Progenitor cell of endocrine pancreas (in vitro differentiated cells): ENCODE measurements around the gene ZKSCAN3. TPM values are rescaled to one million over a fixed set of nuclear protein-coding genes. Genes with fewer than 3 reads are reported as not detected.
"Not testable (repeated sequence)": the region's sequence is repeated elsewhere in the genome, so short reads cannot be mapped to it uniquely, and the experiment has no call there.

Source experiments
- DNase-seq: peaks from one replicate; pipeline ENCODE4 v3.0.0; 2021; ENCODE audit warnings: low spot score; ENCODE audit not compliant: unreplicated experiment
- H3K27ac Mint-ChIP-seq: 2 replicates; pipeline ENCODE4 v1.8.0; 2021; ENCODE audit warnings: mild to moderate bottlenecking, moderate library complexity, mixed read lengths
- H3K27me3 Mint-ChIP-seq: 2 replicates; pipeline ENCODE4 v1.8.0; 2021; ENCODE audit warnings: mixed read lengths
- H3K36me3 Mint-ChIP-seq: 2 replicates; pipeline ENCODE4 v1.8.0; 2022; ENCODE audit warnings: mixed read lengths; ENCODE audit not compliant: insufficient read depth
- H3K4me1 Mint-ChIP-seq: 2 replicates; pipeline ENCODE4 v1.8.0; 2021; ENCODE audit warnings: low read depth, mixed read lengths
- H3K4me3 Mint-ChIP-seq: 2 replicates; pipeline ENCODE4 v1.8.0; 2021; ENCODE audit warnings: low read depth, mild to moderate bottlenecking, moderate library complexity, mixed read lengths
- H3K9me3 Mint-ChIP-seq: 2 replicates; pipeline ENCODE4 v1.8.0; 2021; ENCODE audit warnings: low read depth, mixed read lengths
- total RNA-seq: library from RNA; stranded (reverse); gene quantifications from 2 replicates; pipeline ENCODE4 v1.2.1, GENCODE V29; 2021
- TF ChIP-seq, protein P1 (sequence below): fragments of 200-600 bp; sonication (generic); IDR thresholded peaks from one replicate; pipeline ENCODE4 v1.5.0; 2021; ENCODE audit warnings: antibody characterized with exemption, mild to moderate bottlenecking; ENCODE audit not compliant: unreplicated experiment

ZKSCAN3 gene
- total RNA-seq, 1 donor from 2014 or later: 19.7 TPM

DNA sequence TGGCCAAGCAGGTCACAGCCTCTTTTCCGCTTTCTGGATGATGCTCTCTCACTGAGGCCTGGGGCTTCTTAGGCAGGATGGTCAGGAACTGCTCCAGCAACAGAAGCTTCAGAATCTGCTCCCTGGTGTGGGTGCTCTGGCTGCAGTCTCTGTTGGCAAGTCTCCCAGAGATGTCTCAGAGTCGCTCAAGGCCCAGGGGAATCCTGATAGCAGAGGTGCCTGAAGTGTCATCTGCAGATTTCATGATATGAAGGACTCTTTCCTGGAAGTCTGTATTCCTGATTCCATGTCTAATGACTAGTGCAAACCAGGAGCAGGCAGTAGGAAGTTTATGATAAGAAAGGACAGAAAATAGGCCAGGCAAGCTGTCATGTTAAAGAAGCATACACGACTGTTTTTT, 34.1 kb upstream of the ZKSCAN3 start:
- Mint-ChIP-seq H3K4me1 (peaks cover 1% of the 10 kb centered on the region), H3K9me3 (peaks cover 7% of the 10 kb centered on the region), H3K27ac (no peak overlapping the region), H3K27me3 (no peaks in the 10 kb centered on the region), H3K4me3 (no peak overlapping the region), H3K36me3 (peaks cover 6% of the 10 kb centered on the region)
- no peak for DNase-seq
- TF ChIP-seq, protein P1, sequence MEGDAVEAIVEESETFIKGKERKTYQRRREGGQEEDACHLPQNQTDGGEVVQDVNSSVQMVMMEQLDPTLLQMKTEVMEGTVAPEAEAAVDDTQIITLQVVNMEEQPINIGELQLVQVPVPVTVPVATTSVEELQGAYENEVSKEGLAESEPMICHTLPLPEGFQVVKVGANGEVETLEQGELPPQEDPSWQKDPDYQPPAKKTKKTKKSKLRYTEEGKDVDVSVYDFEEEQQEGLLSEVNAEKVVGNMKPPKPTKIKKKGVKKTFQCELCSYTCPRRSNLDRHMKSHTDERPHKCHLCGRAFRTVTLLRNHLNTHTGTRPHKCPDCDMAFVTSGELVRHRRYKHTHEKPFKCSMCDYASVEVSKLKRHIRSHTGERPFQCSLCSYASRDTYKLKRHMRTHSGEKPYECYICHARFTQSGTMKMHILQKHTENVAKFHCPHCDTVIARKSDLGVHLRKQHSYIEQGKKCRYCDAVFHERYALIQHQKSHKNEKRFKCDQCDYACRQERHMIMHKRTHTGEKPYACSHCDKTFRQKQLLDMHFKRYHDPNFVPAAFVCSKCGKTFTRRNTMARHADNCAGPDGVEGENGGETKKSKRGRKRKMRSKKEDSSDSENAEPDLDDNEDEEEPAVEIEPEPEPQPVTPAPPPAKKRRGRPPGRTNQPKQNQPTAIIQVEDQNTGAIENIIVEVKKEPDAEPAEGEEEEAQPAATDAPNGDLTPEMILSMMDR: no peak

DNA sequence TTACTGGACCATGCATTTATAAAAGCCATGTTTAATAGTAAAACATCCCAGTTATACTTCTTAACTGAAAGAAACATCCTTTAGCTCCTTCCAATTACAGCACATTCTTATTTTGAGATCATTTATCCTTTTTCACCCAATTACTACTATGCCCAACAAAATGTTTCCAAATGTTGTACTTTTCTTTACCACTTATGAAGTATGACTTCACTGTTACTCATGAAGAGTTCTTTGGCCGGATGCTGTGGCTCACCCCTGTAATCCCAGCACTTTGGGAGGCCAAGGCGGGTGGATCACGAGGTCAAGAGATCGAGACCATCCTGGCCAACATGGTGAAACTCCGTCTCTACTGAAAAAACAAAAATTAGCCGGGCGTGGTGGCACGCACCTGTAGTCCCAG, 31.9 kb upstream of the ZKSCAN3 start:
- H3K27me3 Mint-ChIP-seq, H3K27ac Mint-ChIP-seq, H3K9me3 Mint-ChIP-seq, H3K4me3 Mint-ChIP-seq, DNase-seq, H3K36me3 Mint-ChIP-seq, H3K4me1 Mint-ChIP-seq: not testable (repeated sequence)

DNA sequence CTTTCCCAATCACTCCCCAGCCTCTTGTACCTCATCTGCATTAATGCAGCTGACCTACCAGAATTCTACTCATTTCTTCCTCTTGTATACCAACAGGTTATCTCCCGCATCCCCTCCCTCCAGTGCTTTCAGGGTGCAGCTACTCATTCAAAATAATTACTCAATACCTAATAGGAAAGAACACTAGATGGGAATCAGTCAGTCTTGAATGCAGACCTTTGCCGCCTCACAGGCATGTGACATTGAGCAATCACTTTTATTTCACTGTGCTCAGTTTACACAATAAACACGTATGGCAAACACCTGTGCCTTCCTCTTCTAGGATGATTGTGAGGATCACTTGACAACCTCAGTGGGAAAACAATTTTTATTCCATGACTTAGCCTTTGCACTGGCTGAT, 27.1 kb upstream of the ZKSCAN3 start:
- Mint-ChIP-seq H3K4me1 (peaks cover 2% of the 10 kb centered on the region), H3K36me3 (peaks cover 36% of the 10 kb centered on the region), H3K27ac (no peak overlapping the region), H3K9me3 (peaks cover 28% of the 10 kb centered on the region), H3K27me3 (no peaks in the 10 kb centered on the region), H3K4me3 (no peak overlapping the region)
- TF ChIP-seq, protein P1: no peak
- no peak for DNase-seq

DNA sequence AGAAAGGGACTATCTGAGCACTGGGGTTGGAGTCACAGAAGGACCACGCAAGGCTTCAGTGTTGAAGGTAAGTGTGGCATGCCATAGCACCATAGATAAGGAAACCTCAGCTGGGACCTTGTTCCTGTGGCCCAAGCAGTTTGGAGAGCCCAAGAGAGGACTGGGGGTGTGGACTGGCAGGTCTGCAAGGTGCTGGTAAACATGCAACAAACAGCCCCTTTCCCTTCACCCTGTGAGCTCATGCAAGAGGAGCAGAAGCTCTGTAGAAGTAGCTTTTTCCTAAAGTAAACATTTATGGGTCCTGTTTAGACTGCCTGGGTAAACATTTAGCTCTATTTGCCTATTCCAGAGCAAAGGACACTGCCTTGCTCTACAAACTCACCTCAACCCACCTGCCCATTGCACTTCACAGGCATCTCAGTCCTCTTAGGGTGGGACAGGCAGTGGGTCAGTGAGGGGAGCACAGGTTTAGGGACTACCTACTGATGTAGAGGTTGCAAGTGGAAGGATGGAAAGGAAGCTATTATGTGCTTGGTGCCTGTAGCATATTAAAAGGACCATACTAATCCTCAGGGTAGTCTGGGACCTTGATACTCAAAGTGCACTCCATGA, 25.8 kb upstream of the ZKSCAN3 start:
- DNase-seq: no peak
- Mint-ChIP-seq H3K9me3 (peaks cover 33% of the 10 kb centered on the region), H3K4me3 (no peak overlapping the region), H3K27me3 (no peaks in the 10 kb centered on the region), H3K27ac (peak overlapping the region; percentile 31), H3K4me1 (peaks cover 2% of the 10 kb centered on the region), H3K36me3 (peaks cover 42% of the 10 kb centered on the region)
- TF ChIP-seq, protein P1: no peak

DNA sequence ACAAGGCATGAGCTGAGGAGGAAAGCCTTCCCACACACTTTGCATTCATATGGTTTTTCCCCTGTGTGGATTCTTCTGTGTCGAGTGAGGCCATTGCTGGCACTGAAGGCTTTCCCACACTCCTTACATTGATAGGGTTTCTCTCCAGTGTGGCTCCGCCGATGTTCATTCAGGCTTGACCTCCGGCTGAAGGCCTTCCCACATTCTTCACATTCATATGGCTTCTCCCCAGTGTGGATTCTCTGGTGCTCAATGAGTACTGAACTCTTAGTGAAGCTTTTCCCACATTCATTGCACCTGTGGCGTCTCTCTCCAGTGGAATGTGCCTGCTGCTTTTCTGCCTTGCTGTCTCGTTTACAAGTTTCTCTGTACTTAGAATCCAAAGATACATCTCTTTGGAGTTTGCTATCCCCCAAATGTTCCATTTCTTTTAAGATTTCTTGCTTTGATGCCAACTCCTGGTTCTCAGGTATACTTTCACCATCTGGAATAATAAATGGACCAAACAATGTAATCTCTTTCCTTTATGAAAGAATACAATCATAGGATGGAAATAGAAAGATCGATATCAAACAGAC, 23.3 kb upstream of the ZKSCAN3 start:
- Mint-ChIP-seq H3K27me3 (no peaks in the 10 kb centered on the region), H3K27ac (no peak overlapping the region), H3K36me3 (peaks cover 53% of the 10 kb centered on the region), H3K9me3 (peaks cover 47% of the 10 kb centered on the region), H3K4me1 (peaks cover 2% of the 10 kb centered on the region), H3K4me3 (no peak overlapping the region)
- TF ChIP-seq, protein P1: no peak
- no peak for DNase-seq

DNA sequence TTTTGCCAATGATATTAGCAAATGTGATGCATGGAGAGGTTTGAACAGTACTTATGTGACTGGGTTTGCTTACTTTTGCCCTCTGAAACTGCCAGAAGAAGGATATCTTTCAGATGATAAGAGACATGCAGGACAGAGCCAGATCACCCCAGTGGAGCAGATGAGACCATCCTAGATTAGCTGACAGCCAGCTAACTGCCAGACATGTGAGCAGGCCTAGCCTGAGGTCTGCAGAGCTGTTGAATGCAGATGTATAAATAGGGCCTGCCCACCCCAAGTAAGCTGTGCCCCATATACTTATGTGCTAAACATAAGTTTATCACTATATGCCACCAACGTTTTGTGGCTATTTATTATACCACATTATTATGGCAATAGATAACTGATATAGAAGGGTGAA, 19.7 kb upstream of the ZKSCAN3 start:
- H3K27me3 Mint-ChIP-seq: no peaks in the 10 kb centered on the region
- H3K4me1 Mint-ChIP-seq: peaks cover 5% of the 10 kb centered on the region
- DNase-seq: no peak
- H3K36me3 Mint-ChIP-seq: peaks cover 47% of the 10 kb centered on the region
- H3K9me3 Mint-ChIP-seq: peaks cover 58% of the 10 kb centered on the region
- no peak overlapping the region for H3K27ac Mint-ChIP-seq
- TF ChIP-seq, protein P1: no peak
- H3K4me3 Mint-ChIP-seq: no peak overlapping the region
